Upper lobe of right lung (tissue), 1 donor: ENCODE measurements around the gene PSD. TPM values are rescaled to one million over a fixed set of nuclear protein-coding genes. Genes with fewer than 3 reads are reported as not detected.

Experiments used
- ATAC-seq: fragments of 200-7000 bp; cut with Tn5 transposase; one replicate; pipeline ENCODE4 v1.9.1; 2020; ENCODE audit warnings: mild to moderate bottlenecking, moderate library complexity
- DNase-seq: peaks from one replicate; pipeline ENCODE4 v3.0.0-alpha.2; 2020
- H3K27ac ChIP-seq: fragments of 200-600 bp; one replicate; pipeline ENCODE4 v1.8.0; 2022
- H3K27me3 ChIP-seq: fragments of 200-600 bp; one replicate; pipeline ENCODE4 v1.8.0; 2022; ENCODE audit warnings: mild to moderate bottlenecking
- H3K36me3 ChIP-seq: fragments of 200-600 bp; one replicate; pipeline ENCODE4 v1.8.0; 2022
- H3K4me1 ChIP-seq: fragments of 200-600 bp; one replicate; pipeline ENCODE4 v1.8.0; 2022
- H3K4me3 ChIP-seq: fragments of 200-600 bp; one replicate; pipeline ENCODE4 v1.8.0; 2022; ENCODE audit warnings: mild to moderate bottlenecking
- H3K9me3 ChIP-seq: fragments of 200-600 bp; one replicate; pipeline ENCODE4 v1.8.0; 2022
- intact Hi-C: fragments of 100-400 bp; cut with DNase I; formaldehyde crosslinking; loops from one replicate; pipeline ENCODE4 v1.11.0; 2022
- total RNA-seq: library from RNA; stranded (reverse); fragmentation: NEBNext Ultra II Directional; extraction: Animal tissue kit (Norgen Biotek cat#: 25700); gene quantifications from one replicate; pipeline ENCODE4 v1.2.1, GENCODE V29; 2021
- TF ChIP-seq, protein P1 (sequence below): fragments of 200-600 bp; IDR thresholded peaks from one replicate; pipeline ENCODE4 v1.8.0; 2022; ENCODE audit warnings: antibody characterized with exemption
- donor health status: DM: no; HTN: yes; CAD: no; lungs with severe emphysema.

Gene PSD
- total RNA-seq, 1 donor from 2014 or later: 3.5 TPM

- peak overlapping the region; percentile 52 for H3K4me3 ChIP-seq
- no peak overlapping the region for H3K27ac ChIP-seq
Observed at GRCh38 chr10:102437515-102437914, 18.9 kb upstream of the PSD start.

GRCh38 chr10:102436312-102436711, 17.7 kb upstream of the PSD start:
- no peaks in the 10 kb centered on the region for H3K27me3 ChIP-seq
- no peaks in the 10 kb centered on the region for H3K36me3 ChIP-seq
- TF ChIP-seq, protein P1, sequence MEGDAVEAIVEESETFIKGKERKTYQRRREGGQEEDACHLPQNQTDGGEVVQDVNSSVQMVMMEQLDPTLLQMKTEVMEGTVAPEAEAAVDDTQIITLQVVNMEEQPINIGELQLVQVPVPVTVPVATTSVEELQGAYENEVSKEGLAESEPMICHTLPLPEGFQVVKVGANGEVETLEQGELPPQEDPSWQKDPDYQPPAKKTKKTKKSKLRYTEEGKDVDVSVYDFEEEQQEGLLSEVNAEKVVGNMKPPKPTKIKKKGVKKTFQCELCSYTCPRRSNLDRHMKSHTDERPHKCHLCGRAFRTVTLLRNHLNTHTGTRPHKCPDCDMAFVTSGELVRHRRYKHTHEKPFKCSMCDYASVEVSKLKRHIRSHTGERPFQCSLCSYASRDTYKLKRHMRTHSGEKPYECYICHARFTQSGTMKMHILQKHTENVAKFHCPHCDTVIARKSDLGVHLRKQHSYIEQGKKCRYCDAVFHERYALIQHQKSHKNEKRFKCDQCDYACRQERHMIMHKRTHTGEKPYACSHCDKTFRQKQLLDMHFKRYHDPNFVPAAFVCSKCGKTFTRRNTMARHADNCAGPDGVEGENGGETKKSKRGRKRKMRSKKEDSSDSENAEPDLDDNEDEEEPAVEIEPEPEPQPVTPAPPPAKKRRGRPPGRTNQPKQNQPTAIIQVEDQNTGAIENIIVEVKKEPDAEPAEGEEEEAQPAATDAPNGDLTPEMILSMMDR: no peak
- ATAC-seq (no peak), DNase-seq (no peak)
- peak overlapping the region; percentile 52 for H3K4me3 ChIP-seq
- H3K4me1 ChIP-seq: peaks cover 26% of the 10 kb centered on the region
- intact Hi-C loops: no loop called here
- peak overlapping the region; percentile 79 for H3K27ac ChIP-seq
- H3K9me3 ChIP-seq: no peaks in the 10 kb centered on the region

More at GRCh38 chr10:102437515-102437914, 18.9 kb upstream of the PSD start:
- TF ChIP-seq, protein P1: no peak
- Histone ChIP-seq H3K27me3 (no peaks in the 10 kb centered on the region), H3K36me3 (no peaks in the 10 kb centered on the region), H3K4me1 (peaks cover 20% of the 10 kb centered on the region), H3K9me3 (no peaks in the 10 kb centered on the region)
- intact Hi-C loops: no loop called here
- no peak for DNase-seq
- no peak for ATAC-seq

DNA sequence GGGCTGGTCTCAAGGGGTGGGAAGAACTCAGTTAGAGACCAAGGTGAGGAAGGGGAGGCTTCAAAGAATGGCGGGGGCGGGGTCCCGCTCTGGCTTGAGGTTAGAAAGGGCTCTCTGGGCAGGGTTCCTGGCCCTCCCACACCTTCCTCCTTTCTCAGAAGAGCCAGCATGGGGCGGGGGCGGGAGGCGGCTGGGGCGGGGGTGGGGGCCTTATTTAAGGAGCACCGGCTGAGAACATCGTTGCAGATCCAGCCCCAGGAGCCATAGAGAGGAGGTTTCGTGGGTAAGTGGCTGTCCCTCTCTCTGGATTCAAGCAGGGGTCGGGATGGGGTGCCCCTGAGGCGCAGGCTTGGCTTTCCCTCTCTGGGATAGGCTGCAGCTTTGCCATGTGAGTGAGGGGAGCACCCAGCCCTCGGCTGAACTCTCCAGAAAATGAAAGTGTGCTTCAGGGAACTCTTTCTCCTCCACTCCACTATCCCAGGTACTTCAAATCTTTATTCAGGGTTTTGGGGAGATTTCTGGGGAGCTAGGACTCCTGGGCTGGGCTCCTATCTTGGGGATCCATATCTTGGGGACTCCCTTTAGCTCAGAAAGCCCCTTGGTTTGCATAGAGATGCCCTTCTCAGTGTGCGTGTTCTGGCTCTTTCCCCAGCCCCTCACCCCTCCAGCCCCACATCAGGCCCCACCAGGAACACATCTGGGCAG, 17.1 kb upstream of the PSD start:
- intact Hi-C loops: no loop called here

GRCh38 chr10:102435133-102435497, 16.5 kb upstream of the PSD start:
- Histone ChIP-seq H3K36me3 (no peaks in the 10 kb centered on the region), H3K27me3 (no peaks in the 10 kb centered on the region), H3K4me3 (peak overlapping the region; percentile 52), H3K4me1 (peaks cover 26% of the 10 kb centered on the region), H3K9me3 (no peaks in the 10 kb centered on the region), H3K27ac (peak overlapping the region; percentile 79)
- DNase-seq: no peak
- intact Hi-C loops: no loop called here
- TF ChIP-seq, protein P1: no peak
- ATAC-seq: no peak

More for the DNA sequence above, 17.1 kb upstream of the PSD start:
- DNase-seq: peak; percentile 85
- peaks cover 26% of the 10 kb centered on the region for H3K4me1 ChIP-seq
- H3K27me3 ChIP-seq: no peaks in the 10 kb centered on the region
- H3K4me3 ChIP-seq: peak overlapping the region; percentile 52
- no peaks in the 10 kb centered on the region for H3K9me3 ChIP-seq
- H3K27ac ChIP-seq: peak overlapping the region; percentile 79
- TF ChIP-seq, protein P1: no peak
- no peaks in the 10 kb centered on the region for H3K36me3 ChIP-seq
- ATAC-seq: peak; percentile 47

- H3K27me3 ChIP-seq: no peaks in the 10 kb centered on the region
- intact Hi-C loops: no loop called here
- peak; percentile 12 for ATAC-seq
- TF ChIP-seq, protein P1: no peak
- H3K4me3 ChIP-seq: no peak overlapping the region
- no peaks in the 10 kb centered on the region for H3K9me3 ChIP-seq
- H3K36me3 ChIP-seq: no peaks in the 10 kb centered on the region
- H3K27ac ChIP-seq: peak overlapping the region; percentile 79
- H3K4me1 ChIP-seq: peaks cover 26% of the 10 kb centered on the region
- no peak for DNase-seq
Observed at GRCh38 chr10:102434394-102435132, 16.0 kb upstream of the PSD start.
